HFFc6 (cell line): ENCODE results near the gene CMPK2. TPM values are rescaled to one million over a fixed set of nuclear protein-coding genes. Genes with fewer than 3 reads are reported as not detected.

Source experiments
- DNase-seq: peaks from one replicate; pipeline ENCODE4 v3.0.0-alpha.2; 2018
- H3K27ac Mint-ChIP-seq: 2 replicates; pipeline ENCODE4 v1.8.0; 2020; ENCODE audit warnings: mild to moderate bottlenecking, mixed read lengths
- H3K27me3 Mint-ChIP-seq: 2 replicates; pipeline ENCODE4 v1.8.0; 2021; ENCODE audit warnings: mild to moderate bottlenecking, moderate library complexity, mixed read lengths; ENCODE audit not compliant: insufficient read depth
- H3K36me3 Mint-ChIP-seq: 2 replicates; pipeline ENCODE4 v1.8.0; 2021; ENCODE audit warnings: low read depth, mixed read lengths
- H3K4me1 Mint-ChIP-seq: 2 replicates; pipeline ENCODE4 v1.8.0; 2020; ENCODE audit warnings: low read depth, mixed read lengths
- H3K4me3 Mint-ChIP-seq: 2 replicates; pipeline ENCODE4 v1.8.0; 2020; ENCODE audit warnings: mild to moderate bottlenecking, moderate library complexity, mixed read lengths
- H3K9me3 Mint-ChIP-seq: 2 replicates; pipeline ENCODE4 v1.8.0; 2020; ENCODE audit warnings: mild to moderate bottlenecking, mixed read lengths
- total RNA-seq, 6 experiments: library from RNA; stranded (reverse); fragmentation: NEBNext Ultra II Directional; extraction: Animal tissue kit (Norgen Biotek cat#: 25700); gene quantifications; 2 replicates in 1 of 6; 3 replicates in 5 of 6; pipeline ENCODE4 v1.2.3, GENCODE V29; 2021
- TF ChIP-seq, protein P1 (sequence below): fragments of 200-600 bp; sonication (generic); IDR thresholded peaks from 2 replicates; pipeline ENCODE4 v1.5.0; 2021; ENCODE audit warnings: antibody characterized with exemption, mild to moderate bottlenecking

Gene CMPK2
- total RNA-seq, 6 experiments from 2014 or later = not detected

DNA sequence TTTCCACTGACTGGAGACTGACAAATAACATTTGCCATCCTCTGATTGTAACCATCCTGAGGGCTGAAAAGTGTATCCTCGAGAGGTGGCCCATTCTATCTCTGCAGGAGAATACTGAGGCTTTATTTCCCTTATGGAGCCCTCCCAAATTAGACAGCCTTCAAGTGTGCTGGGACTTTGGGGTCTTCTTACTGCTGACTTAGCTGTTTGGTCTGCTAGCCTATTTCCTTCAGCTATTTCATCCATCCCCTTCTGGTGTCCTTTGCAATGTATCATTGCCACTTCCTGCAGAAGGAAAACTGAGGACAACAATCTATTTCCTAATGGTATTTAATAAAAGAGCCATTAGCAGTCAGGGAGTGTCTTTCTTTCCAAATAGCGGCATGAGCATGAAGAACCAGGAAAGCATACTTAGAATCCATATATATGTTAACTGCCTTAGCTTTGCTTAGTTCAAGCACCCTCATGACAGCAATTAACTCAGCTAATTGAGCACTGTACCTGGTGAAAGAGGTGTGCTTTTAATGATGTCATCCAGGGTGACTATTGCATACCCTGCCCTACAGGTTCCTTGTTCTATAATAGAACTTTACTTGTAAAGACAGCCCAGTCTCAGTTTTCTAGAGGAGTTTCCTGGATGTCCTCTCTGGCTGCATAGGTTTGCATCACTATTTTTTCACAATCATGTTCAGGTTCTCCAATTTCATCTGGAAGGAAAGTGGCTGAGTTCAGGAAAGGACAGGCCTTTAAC is 24.0 kb downstream of the CMPK2 start:
- Mint-ChIP-seq H3K4me3 (no peak overlapping the region), H3K36me3 (peaks cover 4% of the 10 kb centered on the region; the same call in 1 of the 2 replicates), H3K4me1 (no peaks in the 10 kb centered on the region), H3K9me3 (peaks cover 64% of the 10 kb centered on the region), H3K27me3 (no peaks in the 10 kb centered on the region), H3K27ac (no peak overlapping the region)
- DNase-seq = no peak
- TF ChIP-seq, protein P1, sequence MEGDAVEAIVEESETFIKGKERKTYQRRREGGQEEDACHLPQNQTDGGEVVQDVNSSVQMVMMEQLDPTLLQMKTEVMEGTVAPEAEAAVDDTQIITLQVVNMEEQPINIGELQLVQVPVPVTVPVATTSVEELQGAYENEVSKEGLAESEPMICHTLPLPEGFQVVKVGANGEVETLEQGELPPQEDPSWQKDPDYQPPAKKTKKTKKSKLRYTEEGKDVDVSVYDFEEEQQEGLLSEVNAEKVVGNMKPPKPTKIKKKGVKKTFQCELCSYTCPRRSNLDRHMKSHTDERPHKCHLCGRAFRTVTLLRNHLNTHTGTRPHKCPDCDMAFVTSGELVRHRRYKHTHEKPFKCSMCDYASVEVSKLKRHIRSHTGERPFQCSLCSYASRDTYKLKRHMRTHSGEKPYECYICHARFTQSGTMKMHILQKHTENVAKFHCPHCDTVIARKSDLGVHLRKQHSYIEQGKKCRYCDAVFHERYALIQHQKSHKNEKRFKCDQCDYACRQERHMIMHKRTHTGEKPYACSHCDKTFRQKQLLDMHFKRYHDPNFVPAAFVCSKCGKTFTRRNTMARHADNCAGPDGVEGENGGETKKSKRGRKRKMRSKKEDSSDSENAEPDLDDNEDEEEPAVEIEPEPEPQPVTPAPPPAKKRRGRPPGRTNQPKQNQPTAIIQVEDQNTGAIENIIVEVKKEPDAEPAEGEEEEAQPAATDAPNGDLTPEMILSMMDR = no peak

- Mint-ChIP-seq H3K27ac (no peak overlapping the region), H3K4me3 (no peak overlapping the region), H3K4me1 (no peaks in the 10 kb centered on the region), H3K9me3 (peaks cover 45% of the 10 kb centered on the region), H3K27me3 (no peaks in the 10 kb centered on the region), H3K36me3 (no peaks in the 10 kb centered on the region; the same call in 1 of the 2 replicates)
- TF ChIP-seq, protein P1 = no peak
- no peak for DNase-seq
These were observed 26.9 kb downstream of the CMPK2 start for GRCh38 chr2:6838673-6839319.

- Mint-ChIP-seq H3K9me3 (peaks cover 41% of the 10 kb centered on the region), H3K4me1 (no peaks in the 10 kb centered on the region), H3K27ac (no peak overlapping the region), H3K27me3 (no peaks in the 10 kb centered on the region; the same call in 1 of the 2 replicates), H3K36me3 (peaks cover 5% of the 10 kb centered on the region; the same call in 1 of the 2 replicates), H3K4me3 (no peak overlapping the region)
- DNase-seq = no peak
- TF ChIP-seq, protein P1 = no peak
These were observed 30.2 kb downstream of the CMPK2 start for GRCh38 chr2:6835467-6835866.

- H3K36me3 Mint-ChIP-seq = peaks cover 6% of the 10 kb centered on the region; the same call in 1 of the 2 replicates
- TF ChIP-seq, protein P1 = no peak
- no peaks in the 10 kb centered on the region for H3K4me1 Mint-ChIP-seq
- no peak overlapping the region for H3K4me3 Mint-ChIP-seq
- DNase-seq = no peak
- peaks cover 38% of the 10 kb centered on the region for H3K9me3 Mint-ChIP-seq
- no peaks in the 10 kb centered on the region; the same call in 1 of the 2 replicates for H3K27me3 Mint-ChIP-seq
- no peak overlapping the region for H3K27ac Mint-ChIP-seq
These were observed 31.5 kb downstream of the CMPK2 start for GRCh38 chr2:6834163-6834562.

DNA sequence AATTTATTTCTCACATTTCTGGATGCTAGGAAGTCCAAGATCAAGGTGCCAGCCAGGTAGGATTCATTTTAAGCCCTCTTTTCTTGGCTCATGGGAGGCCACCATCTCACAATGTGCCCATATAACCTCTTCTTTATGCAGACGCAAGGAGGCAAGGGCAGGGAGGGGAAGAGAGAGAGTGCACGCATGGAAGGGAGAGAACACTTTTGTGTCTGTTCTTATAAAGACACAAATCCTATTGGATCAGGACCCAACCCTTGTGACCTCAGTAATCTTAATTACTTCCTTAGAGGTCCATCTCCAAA is 32.5 kb downstream of the CMPK2 start:
- TF ChIP-seq, protein P1 = no peak
- Mint-ChIP-seq H3K27me3 (no peaks in the 10 kb centered on the region; the same call in 1 of the 2 replicates), H3K9me3 (peaks cover 38% of the 10 kb centered on the region), H3K27ac (no peak overlapping the region), H3K4me3 (no peak overlapping the region), H3K36me3 (peaks cover 6% of the 10 kb centered on the region; the same call in 1 of the 2 replicates), H3K4me1 (no peaks in the 10 kb centered on the region)
- no peak for DNase-seq
